NB4 (cell line): ENCODE results near the gene ADARB2.

Experiments
- CTCF ChIP-seq: IDR thresholded peaks from one replicate; pipeline ENCODE4 v1.5.1; 2012; ENCODE audit warnings: low read depth, low read length
- MAX ChIP-seq: IDR thresholded peaks from 2 replicates; pipeline ENCODE4 v1.6.1; 2011; ENCODE audit warnings: low read depth, low read length
- POLR2A ChIP-seq: IDR thresholded peaks from 2 replicates; pipeline ENCODE4 v1.6.1; 2011; ENCODE audit warnings: mild to moderate bottlenecking; ENCODE audit not compliant: insufficient read length; ENCODE audit errors: extremely low read depth

- TF ChIP-seq CTCF (no peak), POLR2A (no peak), MAX (no peak)
These were observed 160.0 kb downstream of the ADARB2 start for GRCh38 chr10:1577373-1577770.
